ENCODE data around the gene PLS1. TPM values are rescaled to one million over a fixed set of nuclear protein-coding genes. Genes with fewer than 3 reads are reported as not detected.
A peak's percentile ranks its signal among the peaks of the same experiment; 100 is the strongest.

The PLS1 gene
- total and polyA plus RNA-seq, 8 donors: 11.4 to 40.4 (median 17.4) TPM

DNA sequence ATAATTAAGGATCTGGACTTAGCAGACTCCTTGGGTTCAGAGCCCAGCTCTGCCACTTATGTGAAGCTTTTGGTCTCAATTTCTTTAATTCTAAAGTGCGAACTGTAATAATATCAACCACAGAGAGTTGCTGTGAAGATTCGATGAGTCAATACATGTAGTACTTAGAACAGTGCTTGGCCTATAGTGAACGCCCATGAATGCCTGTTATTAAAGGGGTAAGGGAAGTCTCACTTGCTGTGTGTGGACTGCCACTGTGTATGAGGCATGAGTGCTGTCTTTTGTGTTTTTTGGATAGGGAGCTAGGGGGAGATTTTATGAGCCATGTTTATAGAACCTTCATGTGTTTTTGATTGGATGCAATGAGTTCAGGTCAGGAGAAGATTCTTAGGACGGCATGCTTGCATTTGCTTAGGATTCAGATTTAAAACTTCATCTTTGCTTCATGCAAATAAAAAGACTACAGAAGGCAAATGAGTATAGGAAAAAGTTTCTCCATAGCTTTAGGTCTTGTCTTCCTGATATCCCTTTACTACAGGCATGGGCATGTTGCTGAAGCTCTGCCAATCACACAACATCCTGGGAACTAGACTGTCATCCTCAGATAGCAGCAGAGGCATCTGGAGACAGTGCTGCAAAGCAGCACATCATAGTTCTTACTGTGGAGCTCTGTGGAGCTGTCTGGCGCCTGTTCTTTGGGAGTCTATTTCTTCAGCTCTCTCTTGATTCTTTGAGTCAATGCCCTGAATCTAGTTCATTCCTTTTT lies 50.0 kb downstream of the PLS1 start:
- TF ChIP-seq CTCF (IDR thresholded peaks at IDR 0.05): no peak
- Histone ChIP-seq H3K27me3 (no peaks in the 10 kb centered on the region), H3K27ac (no peak overlapping the region), H3K4me1 (no peaks in the 10 kb centered on the region), H3K4me3 (no peak overlapping the region), H3K9me3 (no peaks in the 10 kb centered on the region), H3K36me3 (no peaks in the 10 kb centered on the region)
- DNase-seq (no peak), ATAC-seq (no peak)
- intact Hi-C loops (cut with DNase I): no loop called here

DNA sequence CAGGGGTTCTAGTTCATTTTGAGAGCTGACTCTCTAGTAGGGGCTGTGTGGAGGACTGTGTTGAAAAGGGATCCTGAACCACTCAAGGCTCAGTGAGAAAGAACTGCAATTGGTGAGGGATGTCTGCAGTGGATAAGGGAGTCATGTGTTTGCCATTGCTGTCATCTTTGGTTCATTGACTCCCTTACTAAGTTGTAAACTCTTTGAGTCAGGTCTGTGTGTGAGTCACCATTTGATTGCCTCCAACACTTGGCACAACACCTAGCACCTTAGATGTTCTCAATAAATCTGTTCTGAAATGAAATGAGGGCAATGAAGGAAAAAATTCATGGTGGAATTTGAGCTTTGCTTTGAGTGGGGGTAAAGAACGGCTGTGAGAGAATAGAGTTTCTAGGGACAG lies 51.7 kb downstream of the PLS1 start:
- DNase-seq (no peak), ATAC-seq (no peak)
- no peak overlapping the region for H3K27ac ChIP-seq
- no peaks in the 10 kb centered on the region for H3K9me3 ChIP-seq
- H3K4me1 ChIP-seq: no peaks in the 10 kb centered on the region
- no peak for TF ChIP-seq CTCF (IDR thresholded peaks at IDR 0.05)
- no peaks in the 10 kb centered on the region for H3K27me3 ChIP-seq
- H3K36me3 ChIP-seq: no peaks in the 10 kb centered on the region
- intact Hi-C loops (cut with DNase I): no loop called here
- H3K4me3 ChIP-seq: no peak overlapping the region

DNA sequence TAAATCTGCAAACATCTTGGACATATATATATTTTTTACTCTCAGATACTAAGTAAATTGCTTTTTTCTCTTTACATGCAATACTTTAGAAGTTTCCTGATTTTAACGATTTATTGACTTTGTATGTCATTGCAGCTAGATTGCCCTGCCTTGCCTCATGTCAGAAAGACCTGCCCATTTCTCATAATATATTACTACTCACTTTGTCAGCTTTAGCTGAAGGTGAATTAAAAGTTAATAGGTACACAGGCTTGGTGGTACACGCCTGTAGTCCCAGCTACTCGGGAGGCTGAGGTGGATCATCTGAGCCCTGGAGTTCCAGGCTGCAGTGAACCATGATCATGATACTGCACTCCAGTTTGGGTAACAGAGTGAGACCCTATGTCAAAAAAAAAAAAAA lies 52.8 kb downstream of the PLS1 start:
- H3K4me1 ChIP-seq: no peaks in the 10 kb centered on the region
- H3K27ac ChIP-seq: no peak overlapping the region
- intact Hi-C loops (cut with DNase I): no loop called here
- H3K9me3 ChIP-seq: no peaks in the 10 kb centered on the region
- ATAC-seq (no peak), DNase-seq (no peak)
- no peaks in the 10 kb centered on the region for H3K27me3 ChIP-seq
- H3K4me3 ChIP-seq: no peak overlapping the region
- TF ChIP-seq CTCF (IDR thresholded peaks at IDR 0.05): no peak
- H3K36me3 ChIP-seq: no peaks in the 10 kb centered on the region

DNA sequence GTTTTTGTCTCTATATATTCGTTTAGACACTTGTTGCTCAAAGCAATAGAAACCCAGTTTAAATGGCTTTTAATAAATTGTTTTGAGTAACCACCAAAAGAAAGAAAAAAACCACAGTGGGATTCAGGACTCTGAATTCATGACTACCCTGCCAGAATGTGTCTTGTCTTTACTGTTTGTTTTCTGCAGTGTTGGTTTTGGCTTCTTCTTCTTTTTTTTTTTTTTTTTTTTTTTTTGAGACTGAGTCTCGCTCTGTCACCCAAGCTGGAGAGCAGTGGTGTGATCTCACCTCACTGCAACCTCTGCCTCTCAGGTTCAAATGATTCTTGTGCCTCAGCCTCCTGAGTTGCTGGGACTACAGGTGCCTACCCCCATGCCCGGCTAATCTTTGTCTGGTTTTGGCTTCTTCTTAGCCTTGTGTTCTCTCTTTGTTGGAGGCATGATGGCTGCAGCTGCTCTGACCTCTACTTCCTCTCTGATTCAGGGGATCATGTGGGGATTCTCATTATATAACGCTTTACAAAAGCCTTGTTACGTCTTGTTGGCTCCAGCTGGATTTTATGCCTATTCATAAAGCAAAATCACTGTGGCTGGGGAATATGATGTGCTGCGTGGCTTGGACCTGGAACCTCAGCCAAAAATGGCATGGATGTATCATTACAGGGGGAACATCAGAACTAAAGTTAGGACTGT lies 54.0 kb downstream of the PLS1 start:
- no peak for TF ChIP-seq CTCF (IDR thresholded peaks at IDR 0.05)
- ATAC-seq (no peak), DNase-seq (peak in 1 of 4 donors; percentile 1)
- H3K36me3 ChIP-seq: no peaks in the 10 kb centered on the region
- H3K9me3 ChIP-seq: no peaks in the 10 kb centered on the region
- H3K27me3 ChIP-seq: no peaks in the 10 kb centered on the region
- no peak overlapping the region for H3K4me3 ChIP-seq
- H3K27ac ChIP-seq: no peak overlapping the region
- intact Hi-C loops (cut with DNase I): no loop called here
- no peaks in the 10 kb centered on the region for H3K4me1 ChIP-seq

GRCh38 chr3:142651711-142652110 lies 55.5 kb downstream of the PLS1 start:
- H3K9me3 ChIP-seq: no peaks in the 10 kb centered on the region
- no peaks in the 10 kb centered on the region for H3K27me3 ChIP-seq
- intact Hi-C loops (cut with DNase I): no loop called here
- no peaks in the 10 kb centered on the region for H3K4me1 ChIP-seq
- no peak overlapping the region for H3K4me3 ChIP-seq
- no peak for DNase-seq
- H3K27ac ChIP-seq: no peak overlapping the region
- no peaks in the 10 kb centered on the region for H3K36me3 ChIP-seq
- no peak for TF ChIP-seq CTCF (IDR thresholded peaks at IDR 0.05)
- ATAC-seq: no peak
